NT2/D1 (cell line): Measurements from ENCODE around the gene MAOA.

Experiments
- YY1 ChIP-seq: IDR thresholded peaks from 2 replicates; pipeline ENCODE4 v1.6.1; 2011; ENCODE audit not compliant: insufficient read length, insufficient read depth
- ZNF274 ChIP-seq: IDR thresholded peaks from 2 replicates; pipeline ENCODE4 v1.6.1; 2011; ENCODE audit warnings: mild to moderate bottlenecking, low read depth, low read length

DNA sequence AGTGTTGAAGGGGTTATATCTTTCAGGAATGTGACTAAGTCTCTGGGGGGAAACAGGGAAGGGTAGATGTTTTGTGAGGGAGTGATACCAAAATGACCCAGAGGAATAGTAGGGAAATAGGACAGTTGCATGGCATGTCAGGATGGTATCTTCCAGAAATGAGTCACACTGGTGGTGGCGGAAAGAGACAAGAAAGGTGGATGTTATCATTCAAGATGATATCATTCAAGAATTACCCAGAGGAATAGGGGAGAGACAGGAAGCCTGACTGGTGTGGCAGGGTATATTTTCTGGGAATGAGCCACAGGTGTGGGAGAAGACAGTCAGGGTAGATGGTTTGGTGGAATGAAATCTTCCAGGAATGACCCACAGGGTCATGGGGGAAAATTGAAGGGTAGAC lies 61.1 kb downstream of the MAOA start:
- no peak for TF ChIP-seq ZNF274
- no peak for TF ChIP-seq YY1
